Ishikawa (cell line): ENCODE results near the gene HEPACAM.

Experiments
- CEBPB ChIP-seq: IDR thresholded peaks from 2 replicates; pipeline ENCODE4 v1.6.1; 2012
- CREB1 ChIP-seq: IDR thresholded peaks from 2 replicates; pipeline ENCODE4 v1.6.1; 2012; ENCODE audit warnings: low read depth
- EGR1 ChIP-seq: IDR thresholded peaks from 2 replicates; pipeline ENCODE4 v1.6.1; 2012
- EP300 ChIP-seq: IDR thresholded peaks from 2 replicates; pipeline ENCODE4 v1.6.1; 2012; ENCODE audit warnings: borderline replicate concordance
- FOXM1 ChIP-seq: IDR thresholded peaks from 2 replicates; pipeline ENCODE4 v1.6.1; 2012; ENCODE audit warnings: low read depth, borderline replicate concordance
- NFIC ChIP-seq: IDR thresholded peaks from 2 replicates; pipeline ENCODE4 v1.6.1; 2012
- RAD21 ChIP-seq: IDR thresholded peaks from 2 replicates; pipeline ENCODE4 v1.6.1; 2012; ENCODE audit warnings: low read depth
- TAF1 ChIP-seq: IDR thresholded peaks from 2 replicates; pipeline ENCODE4 v1.6.1; 2012; ENCODE audit warnings: low read depth, mild to moderate bottlenecking
- TCF12 ChIP-seq: IDR thresholded peaks from 2 replicates; pipeline ENCODE4 v1.6.1; 2012; ENCODE audit warnings: low read depth
- TEAD4 ChIP-seq: IDR thresholded peaks from 2 replicates; pipeline ENCODE4 v1.6.1; 2012
- YY1 ChIP-seq: IDR thresholded peaks from 2 replicates; pipeline ENCODE4 v1.6.1; 2012; ENCODE audit warnings: low read depth
- ZBTB7A ChIP-seq: IDR thresholded peaks from 2 replicates; pipeline ENCODE4 v1.6.1; 2012; ENCODE audit warnings: low read depth
- TF ChIP-seq, protein P1 (sequence below): IDR thresholded peaks from 2 replicates; pipeline ENCODE4 v1.6.1; 2012
- TF ChIP-seq, protein P2 (sequence below): IDR thresholded peaks from 2 replicates; pipeline ENCODE4 v1.6.1; 2012
- TF ChIP-seq, protein P3 (sequence below): IDR thresholded peaks from 2 replicates; pipeline ENCODE4 v1.6.1; 2012; ENCODE audit warnings: low read depth, mild to moderate bottlenecking

HEPACAM gene

DNA sequence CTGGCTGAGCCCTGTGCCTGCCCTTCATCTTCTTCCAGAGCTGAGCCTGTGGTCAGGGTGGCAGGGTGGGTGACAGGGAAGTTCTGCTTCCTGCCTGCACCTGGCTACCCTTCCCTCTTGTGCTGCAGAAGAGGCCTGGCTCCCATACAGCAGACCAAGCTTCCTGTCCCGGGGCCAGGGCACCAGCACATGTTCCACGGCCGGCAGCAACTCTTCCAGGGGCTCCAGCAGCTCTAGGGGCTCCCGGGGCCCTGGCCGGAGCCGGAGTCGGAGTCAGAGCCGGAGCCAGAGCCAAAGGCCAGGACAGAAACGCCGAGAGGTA, 55.6 kb downstream of the HEPACAM start:
- TF ChIP-seq RAD21: no peak
- no peak for TF ChIP-seq CEBPB
- no peak for TF ChIP-seq ZBTB7A
- no peak for TF ChIP-seq TCF12
- no peak for TF ChIP-seq EP300
- TF ChIP-seq, protein P1, sequence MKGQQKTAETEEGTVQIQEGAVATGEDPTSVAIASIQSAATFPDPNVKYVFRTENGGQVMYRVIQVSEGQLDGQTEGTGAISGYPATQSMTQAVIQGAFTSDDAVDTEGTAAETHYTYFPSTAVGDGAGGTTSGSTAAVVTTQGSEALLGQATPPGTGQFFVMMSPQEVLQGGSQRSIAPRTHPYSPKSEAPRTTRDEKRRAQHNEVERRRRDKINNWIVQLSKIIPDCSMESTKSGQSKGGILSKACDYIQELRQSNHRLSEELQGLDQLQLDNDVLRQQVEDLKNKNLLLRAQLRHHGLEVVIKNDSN: no peak
- TF ChIP-seq EGR1: no peak
- no peak for TF ChIP-seq FOXM1
- no peak for TF ChIP-seq CREB1
- TF ChIP-seq NFIC: no peak
- TF ChIP-seq YY1: no peak
- TF ChIP-seq, protein P2, sequence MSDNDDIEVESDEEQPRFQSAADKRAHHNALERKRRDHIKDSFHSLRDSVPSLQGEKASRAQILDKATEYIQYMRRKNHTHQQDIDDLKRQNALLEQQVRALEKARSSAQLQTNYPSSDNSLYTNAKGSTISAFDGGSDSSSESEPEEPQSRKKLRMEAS: no peak
- TF ChIP-seq, protein P3, sequence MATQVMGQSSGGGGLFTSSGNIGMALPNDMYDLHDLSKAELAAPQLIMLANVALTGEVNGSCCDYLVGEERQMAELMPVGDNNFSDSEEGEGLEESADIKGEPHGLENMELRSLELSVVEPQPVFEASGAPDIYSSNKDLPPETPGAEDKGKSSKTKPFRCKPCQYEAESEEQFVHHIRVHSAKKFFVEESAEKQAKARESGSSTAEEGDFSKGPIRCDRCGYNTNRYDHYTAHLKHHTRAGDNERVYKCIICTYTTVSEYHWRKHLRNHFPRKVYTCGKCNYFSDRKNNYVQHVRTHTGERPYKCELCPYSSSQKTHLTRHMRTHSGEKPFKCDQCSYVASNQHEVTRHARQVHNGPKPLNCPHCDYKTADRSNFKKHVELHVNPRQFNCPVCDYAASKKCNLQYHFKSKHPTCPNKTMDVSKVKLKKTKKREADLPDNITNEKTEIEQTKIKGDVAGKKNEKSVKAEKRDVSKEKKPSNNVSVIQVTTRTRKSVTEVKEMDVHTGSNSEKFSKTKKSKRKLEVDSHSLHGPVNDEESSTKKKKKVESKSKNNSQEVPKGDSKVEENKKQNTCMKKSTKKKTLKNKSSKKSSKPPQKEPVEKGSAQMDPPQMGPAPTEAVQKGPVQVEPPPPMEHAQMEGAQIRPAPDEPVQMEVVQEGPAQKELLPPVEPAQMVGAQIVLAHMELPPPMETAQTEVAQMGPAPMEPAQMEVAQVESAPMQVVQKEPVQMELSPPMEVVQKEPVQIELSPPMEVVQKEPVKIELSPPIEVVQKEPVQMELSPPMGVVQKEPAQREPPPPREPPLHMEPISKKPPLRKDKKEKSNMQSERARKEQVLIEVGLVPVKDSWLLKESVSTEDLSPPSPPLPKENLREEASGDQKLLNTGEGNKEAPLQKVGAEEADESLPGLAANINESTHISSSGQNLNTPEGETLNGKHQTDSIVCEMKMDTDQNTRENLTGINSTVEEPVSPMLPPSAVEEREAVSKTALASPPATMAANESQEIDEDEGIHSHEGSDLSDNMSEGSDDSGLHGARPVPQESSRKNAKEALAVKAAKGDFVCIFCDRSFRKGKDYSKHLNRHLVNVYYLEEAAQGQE: no peak
- no peak for TF ChIP-seq TAF1
- no peak for TF ChIP-seq TEAD4

DNA sequence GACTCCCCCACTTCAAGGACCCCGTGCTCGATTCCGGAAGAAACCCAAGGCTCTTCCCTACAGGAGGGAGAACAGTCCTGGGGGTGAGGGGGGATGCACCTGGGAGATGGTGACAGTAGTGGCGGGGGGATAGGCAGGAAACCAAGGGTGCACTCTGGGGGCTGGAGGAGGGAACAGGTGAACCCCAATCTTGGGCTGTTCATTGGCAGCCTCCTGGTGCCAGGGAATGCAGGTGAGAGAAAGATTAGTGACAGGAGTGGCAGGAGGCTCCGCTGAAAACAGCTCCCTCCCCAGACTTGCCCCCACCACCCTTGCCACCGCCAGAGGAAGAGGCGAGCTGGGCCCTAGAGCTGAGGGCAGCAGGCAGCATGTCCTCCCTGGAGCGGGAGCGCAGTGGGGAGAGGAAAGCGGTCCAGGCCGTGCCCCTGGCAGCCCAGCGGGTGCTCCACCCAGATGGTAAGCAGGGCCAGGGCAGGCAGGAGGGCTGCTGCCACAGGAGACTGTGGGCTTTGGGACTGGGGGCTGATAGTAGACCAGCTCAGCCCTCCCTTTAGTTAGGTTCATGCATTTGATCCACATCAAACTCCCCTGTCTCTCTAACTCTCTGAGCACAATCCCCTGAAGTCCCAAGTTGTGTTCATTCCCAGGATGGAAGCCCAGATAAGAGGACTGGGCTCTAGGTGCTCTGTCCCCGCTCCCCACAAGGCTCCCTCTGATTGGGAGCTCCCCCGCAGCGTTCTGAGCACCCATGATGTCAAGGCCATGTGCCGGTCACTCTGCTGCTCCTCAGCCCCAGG, 56.2 kb downstream of the HEPACAM start:
- TF ChIP-seq, protein P2: no peak
- TF ChIP-seq, protein P3: no peak
- TF ChIP-seq CEBPB (no peak), YY1 (no peak), TEAD4 (no peak), TCF12 (no peak), RAD21 (no peak), NFIC (no peak), ZBTB7A (no peak), FOXM1 (no peak), EP300 (no peak), CREB1 (no peak)
- TF ChIP-seq, protein P1: no peak

DNA sequence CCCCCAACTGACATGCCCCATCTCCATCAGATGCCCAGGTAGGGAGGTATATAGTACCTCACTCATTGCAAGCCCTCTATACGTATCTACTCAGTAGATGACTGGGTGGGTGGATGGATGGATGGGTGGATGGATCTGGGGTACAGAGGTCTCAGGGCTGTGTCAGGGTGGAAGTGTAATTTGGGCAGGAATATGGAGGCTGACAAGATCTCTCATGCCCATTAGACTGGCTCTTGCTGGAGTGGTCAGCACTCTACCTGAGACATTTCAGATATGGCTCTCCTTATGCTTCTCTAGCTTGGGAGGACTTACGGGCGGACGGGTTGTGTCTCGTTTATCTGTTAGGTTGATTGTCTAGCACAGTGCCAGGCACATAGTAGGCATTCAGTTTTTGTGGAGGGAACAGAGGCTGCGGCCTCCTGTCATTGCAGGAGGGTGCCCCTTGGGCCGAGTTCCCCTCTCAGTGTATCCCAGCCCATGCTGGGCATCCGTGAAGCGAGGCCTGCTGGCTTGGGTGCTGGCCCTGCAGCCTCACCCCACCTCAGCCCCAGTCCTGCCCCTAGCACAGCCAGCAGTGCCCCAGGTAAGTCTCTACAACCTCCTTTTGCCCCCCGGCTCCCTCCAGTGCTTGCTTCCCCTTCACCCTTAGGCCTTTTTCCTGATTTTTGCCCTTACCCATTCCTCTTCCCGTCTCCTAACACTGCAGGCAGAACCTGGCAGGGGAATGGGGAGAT, 56.9 kb downstream of the HEPACAM start:
- TF ChIP-seq, protein P3: no peak
- no peak for TF ChIP-seq EGR1
- TF ChIP-seq TCF12: no peak
